ENCODE data around the gene NOX4.
"Not testable (repeated sequence)": the region's sequence is repeated elsewhere in the genome, so short reads cannot be mapped to it uniquely, and the experiment has no call there.

DNA sequence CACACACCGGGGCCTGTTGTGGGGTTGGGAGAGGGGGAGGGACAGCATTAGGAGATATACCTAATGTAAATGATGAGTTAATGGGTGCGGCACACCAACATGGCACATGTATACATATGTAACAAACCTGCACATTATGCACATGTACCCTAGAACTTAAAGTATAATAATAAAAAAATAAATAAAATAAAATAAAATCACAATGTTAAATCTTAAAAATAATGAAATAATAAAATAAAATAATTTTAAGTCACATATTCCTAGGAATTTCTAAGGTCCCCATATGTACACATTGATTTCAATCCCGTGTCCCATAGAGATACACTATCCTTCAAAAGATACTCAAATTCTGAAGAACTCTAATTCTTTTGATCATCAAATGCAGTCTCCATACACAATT, 59.0 kb downstream of the NOX4 start:
- TF ChIP-seq, protein P1, sequence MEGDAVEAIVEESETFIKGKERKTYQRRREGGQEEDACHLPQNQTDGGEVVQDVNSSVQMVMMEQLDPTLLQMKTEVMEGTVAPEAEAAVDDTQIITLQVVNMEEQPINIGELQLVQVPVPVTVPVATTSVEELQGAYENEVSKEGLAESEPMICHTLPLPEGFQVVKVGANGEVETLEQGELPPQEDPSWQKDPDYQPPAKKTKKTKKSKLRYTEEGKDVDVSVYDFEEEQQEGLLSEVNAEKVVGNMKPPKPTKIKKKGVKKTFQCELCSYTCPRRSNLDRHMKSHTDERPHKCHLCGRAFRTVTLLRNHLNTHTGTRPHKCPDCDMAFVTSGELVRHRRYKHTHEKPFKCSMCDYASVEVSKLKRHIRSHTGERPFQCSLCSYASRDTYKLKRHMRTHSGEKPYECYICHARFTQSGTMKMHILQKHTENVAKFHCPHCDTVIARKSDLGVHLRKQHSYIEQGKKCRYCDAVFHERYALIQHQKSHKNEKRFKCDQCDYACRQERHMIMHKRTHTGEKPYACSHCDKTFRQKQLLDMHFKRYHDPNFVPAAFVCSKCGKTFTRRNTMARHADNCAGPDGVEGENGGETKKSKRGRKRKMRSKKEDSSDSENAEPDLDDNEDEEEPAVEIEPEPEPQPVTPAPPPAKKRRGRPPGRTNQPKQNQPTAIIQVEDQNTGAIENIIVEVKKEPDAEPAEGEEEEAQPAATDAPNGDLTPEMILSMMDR (IDR thresholded peaks at IDR 0.05): not testable (repeated sequence)
- TF ChIP-seq EZH2 (IDR thresholded peaks at IDR 0.05): not testable (repeated sequence)

Data from neural progenitor cell (in vitro differentiated cells).